ENCODE measurements around the gene RASGRF1.

DNA sequence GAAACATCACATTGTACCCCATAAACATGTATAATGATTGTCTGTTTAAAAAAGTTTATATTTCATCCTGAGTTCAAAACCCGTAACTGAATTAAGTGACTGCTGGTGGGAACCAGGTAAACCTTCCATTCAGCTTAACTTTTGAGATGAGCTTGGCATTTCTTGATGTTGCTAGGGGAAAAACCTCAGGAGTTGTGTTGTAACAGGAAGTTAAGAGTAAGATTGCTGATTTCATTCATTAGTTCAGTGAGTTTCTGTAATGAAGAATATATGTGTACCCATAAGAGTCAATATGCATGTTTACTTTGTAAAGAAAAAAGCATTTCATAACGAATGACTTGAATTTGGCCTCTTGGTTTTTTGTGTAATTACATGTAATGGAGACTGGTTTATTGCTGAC is 178.3 kb downstream of the RASGRF1 start:
- TF ChIP-seq, protein P1, sequence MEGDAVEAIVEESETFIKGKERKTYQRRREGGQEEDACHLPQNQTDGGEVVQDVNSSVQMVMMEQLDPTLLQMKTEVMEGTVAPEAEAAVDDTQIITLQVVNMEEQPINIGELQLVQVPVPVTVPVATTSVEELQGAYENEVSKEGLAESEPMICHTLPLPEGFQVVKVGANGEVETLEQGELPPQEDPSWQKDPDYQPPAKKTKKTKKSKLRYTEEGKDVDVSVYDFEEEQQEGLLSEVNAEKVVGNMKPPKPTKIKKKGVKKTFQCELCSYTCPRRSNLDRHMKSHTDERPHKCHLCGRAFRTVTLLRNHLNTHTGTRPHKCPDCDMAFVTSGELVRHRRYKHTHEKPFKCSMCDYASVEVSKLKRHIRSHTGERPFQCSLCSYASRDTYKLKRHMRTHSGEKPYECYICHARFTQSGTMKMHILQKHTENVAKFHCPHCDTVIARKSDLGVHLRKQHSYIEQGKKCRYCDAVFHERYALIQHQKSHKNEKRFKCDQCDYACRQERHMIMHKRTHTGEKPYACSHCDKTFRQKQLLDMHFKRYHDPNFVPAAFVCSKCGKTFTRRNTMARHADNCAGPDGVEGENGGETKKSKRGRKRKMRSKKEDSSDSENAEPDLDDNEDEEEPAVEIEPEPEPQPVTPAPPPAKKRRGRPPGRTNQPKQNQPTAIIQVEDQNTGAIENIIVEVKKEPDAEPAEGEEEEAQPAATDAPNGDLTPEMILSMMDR (IDR thresholded peaks at IDR 0.05; ENCODE audit: low read length), result no peak
- no peak for TF ChIP-seq EZH2 (optimal IDR thresholded peaks at IDR 0.05; ENCODE audit: low read depth, low read length)

Data from MM.1S (cell line).